ENCODE results near the gene MARCHF3. TPM values are rescaled to one million over a fixed set of nuclear protein-coding genes. Genes with fewer than 3 reads are reported as not detected.

The MARCHF3 gene
- total and polyA plus RNA-seq, 2 donors (not counting 3 experiments of a cell fraction or from before 2014, with no cell fraction given): 31.9 to 35.0 TPM

- no peaks in the 10 kb centered on the region for H4K20me1 ChIP-seq (replicated peaks; ENCODE audit: control insufficient read depth, extremely low read depth, insufficient read depth, low read length)
- dilution Hi-C loops (cut with MboI; ENCODE audit: extremely low pct_ligation_motif_present, low sequenced_read_pairs): no loop called here
- peaks cover 16% of the 10 kb centered on the region for H3K4me1 ChIP-seq (ENCODE audit: control insufficient read depth, extremely low read depth, insufficient read depth, low read length)
- no peaks in the 10 kb centered on the region for H3K36me3 ChIP-seq (ENCODE audit: control insufficient read depth in 2 of 2, extremely low read depth in 1 of 2, insufficient read depth in 2 of 2, low read length in 2 of 2)
- TF ChIP-seq FOS (IDR thresholded peaks at IDR 0.05; ENCODE audit: borderline replicate concordance, insufficient read depth, low read length): no peak
- TF ChIP-seq JUN (IDR thresholded peaks at IDR 0.05; ENCODE audit: borderline replicate concordance, insufficient read depth, insufficient read length, low read depth): no peak
- no peak for TF ChIP-seq POLR2AphosphoS5 (IDR thresholded peaks at IDR 0.05; ENCODE audit: insufficient read depth, low read depth, low read length)
- no peak for TF ChIP-seq MYC (IDR thresholded peaks at IDR 0.05; ENCODE audit: low read depth, low read length)
- no peaks in the 10 kb centered on the region for H3K9me3 ChIP-seq (replicated peaks; ENCODE audit: control insufficient read depth, insufficient read depth, low read length)
- H2AFZ ChIP-seq (ENCODE audit: low read depth, low read length): no peak overlapping the region
- H3K27me3 ChIP-seq (ENCODE audit: control insufficient read depth in 2 of 2, insufficient read depth in 2 of 2, low read length in 2 of 2): no peaks in the 10 kb centered on the region
- BruUV-seq (replicated peaks): no TSS peak
- no peak overlapping the region for H3K4me2 ChIP-seq (ENCODE audit: insufficient read depth, low read length)
- H3K79me2 ChIP-seq (ENCODE audit: control insufficient read depth, insufficient read depth, low read length): peaks cover 72% of the 10 kb centered on the region
- intact Hi-C loops (cut with micrococcal nuclease): no loop called here
- POLR2A ChIA-PET: no interaction called here
- H3K9me1 ChIP-seq (replicated peaks; ENCODE audit: control insufficient read depth, extremely low read depth, insufficient read depth, low read length): no peaks in the 10 kb centered on the region
- no peak for FAIRE-seq
- no peak for DNase-seq (ENCODE audit: low read depth, low spot score)
- CTCF ChIA-PET: interaction anchor here (1.7 kb wide), 1 partner anchor 14 kb away, joined by 6 read pairs; no protein-coding TSS in a partner anchor
- no peak overlapping the region for H3K27ac ChIP-seq (ENCODE audit: insufficient read depth, low read depth, low read length)
- no peak overlapping the region for H3K4me3 ChIP-seq (replicated peaks in 1 of 3; ENCODE audit: insufficient read depth in 1 of 3, low read depth in 1 of 3, low read length in 3 of 3)
- H3K9ac ChIP-seq (replicated peaks; ENCODE audit: extremely low read depth, insufficient read depth, low read length): no peak overlapping the region
Observed at GRCh38 chr5:126984632-126985031, 45.7 kb downstream of the MARCHF3 start.

- Histone ChIP-seq H3K4me1 (ENCODE audit: control insufficient read depth, extremely low read depth, insufficient read depth, low read length) (peaks cover 14% of the 10 kb centered on the region), H3K36me3 (ENCODE audit: control insufficient read depth in 2 of 2, extremely low read depth in 1 of 2, insufficient read depth in 2 of 2, low read length in 2 of 2) (no peaks in the 10 kb centered on the region), H3K9ac (replicated peaks; ENCODE audit: extremely low read depth, insufficient read depth, low read length) (no peak overlapping the region), H3K4me2 (ENCODE audit: insufficient read depth, low read length) (no peak overlapping the region), H3K27ac (ENCODE audit: insufficient read depth, low read depth, low read length) (no peak overlapping the region), H2AFZ (ENCODE audit: low read depth, low read length) (no peak overlapping the region), H3K79me2 (ENCODE audit: control insufficient read depth, insufficient read depth, low read length) (peaks cover 71% of the 10 kb centered on the region), H3K4me3 (replicated peaks in 1 of 3; ENCODE audit: insufficient read depth in 1 of 3, low read depth in 1 of 3, low read length in 3 of 3) (no peak overlapping the region), H3K9me1 (replicated peaks; ENCODE audit: control insufficient read depth, extremely low read depth, insufficient read depth, low read length) (no peaks in the 10 kb centered on the region), H3K27me3 (ENCODE audit: control insufficient read depth in 2 of 2, insufficient read depth in 2 of 2, low read length in 2 of 2) (no peaks in the 10 kb centered on the region), H4K20me1 (replicated peaks; ENCODE audit: control insufficient read depth, extremely low read depth, insufficient read depth, low read length) (no peaks in the 10 kb centered on the region), H3K9me3 (replicated peaks; ENCODE audit: control insufficient read depth, insufficient read depth, low read length) (no peaks in the 10 kb centered on the region)
- BruUV-seq (replicated peaks): no TSS peak
- ChIA-PET POLR2A (no interaction called here), CTCF (interaction anchor here (0.9 to 1.7 kb wide), 3 partner anchors 12 to 18 kb away, joined by 3 to 6 read pairs (median 3); no protein-coding TSS in a partner anchor)
- DNase-seq (ENCODE audit: low read depth, low spot score) (no peak), FAIRE-seq (no peak)
- TF ChIP-seq GATA2 (IDR thresholded peaks at IDR 0.05; ENCODE audit: insufficient read depth, insufficient read length, low read depth, low read length) (no peak), POLR2A (IDR thresholded peaks at IDR 0.05; ENCODE audit: low read depth, low read length) (no peak), EZH2 (IDR thresholded peaks at IDR 0.05; ENCODE audit: borderline replicate concordance, low read depth, low read length, severe bottlenecking) (no peak), POLR2AphosphoS5 (IDR thresholded peaks at IDR 0.05; ENCODE audit: insufficient read depth, low read depth, low read length) (no peak), MYC (IDR thresholded peaks at IDR 0.05; ENCODE audit: low read depth, low read length) (no peak), MAX (IDR thresholded peaks at IDR 0.05; ENCODE audit: insufficient read depth, insufficient read length) (no peak), JUN (IDR thresholded peaks at IDR 0.05; ENCODE audit: borderline replicate concordance, insufficient read depth, insufficient read length, low read depth) (no peak), FOS (IDR thresholded peaks at IDR 0.05; ENCODE audit: borderline replicate concordance, insufficient read depth, low read length) (no peak)
- intact Hi-C loops (cut with micrococcal nuclease): no loop called here
- dilution Hi-C loops (cut with MboI; ENCODE audit: extremely low pct_ligation_motif_present, low sequenced_read_pairs): no loop called here
Observed at GRCh38 chr5:126983874-126984266, 46.5 kb downstream of the MARCHF3 start.

Data from endothelial cell of umbilical vein (primary cell).